ENCODE measurements around the gene PGM5.

The PGM5 gene

DNA sequence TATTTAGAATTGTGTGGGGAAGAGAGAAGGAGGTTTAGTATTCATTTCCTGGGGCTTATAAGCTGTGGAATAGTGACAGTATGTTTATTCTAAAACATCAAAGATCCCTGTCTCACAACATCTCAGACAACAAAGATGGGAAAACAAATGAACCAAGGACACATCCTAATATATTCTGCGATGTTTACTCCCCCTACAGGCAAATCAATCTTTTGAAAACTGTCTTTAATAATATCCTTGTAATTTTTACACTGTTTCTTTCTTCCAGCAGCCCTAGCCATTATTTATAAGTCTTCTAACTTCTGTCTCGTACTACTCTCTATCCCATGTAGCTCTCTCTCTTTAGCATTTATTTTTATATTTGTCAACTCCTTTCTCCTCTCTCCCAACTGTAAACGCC lies 217.7 kb downstream of the PGM5 start:
- in situ Hi-C loops (cut with HindIII; ENCODE audit: low sequenced_read_pairs), result no loop called here

DNA sequence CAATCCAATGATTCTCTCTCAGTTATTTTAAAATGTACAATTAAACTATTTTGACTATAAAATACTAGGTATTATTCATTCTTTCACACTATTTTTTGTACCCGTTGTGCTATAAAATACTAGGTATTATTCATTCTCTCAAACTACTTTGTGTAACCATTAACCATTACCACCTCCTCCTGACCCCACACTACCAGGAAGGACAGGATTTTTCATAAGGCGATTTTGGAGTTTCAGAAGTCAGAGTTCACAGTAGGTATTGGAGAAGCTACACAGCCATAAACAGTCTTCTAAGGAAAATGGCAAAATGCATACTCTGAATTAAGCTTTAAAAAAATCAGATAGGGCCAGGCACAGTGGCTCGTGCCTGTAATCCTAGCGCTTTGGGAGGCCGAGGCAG lies 219.4 kb downstream of the PGM5 start:
- in situ Hi-C loops (cut with HindIII; ENCODE audit: low sequenced_read_pairs), result loop anchor here (25.0 kb wide), 1 partner anchor 411 kb away; no protein-coding TSS in a partner anchor

DNA sequence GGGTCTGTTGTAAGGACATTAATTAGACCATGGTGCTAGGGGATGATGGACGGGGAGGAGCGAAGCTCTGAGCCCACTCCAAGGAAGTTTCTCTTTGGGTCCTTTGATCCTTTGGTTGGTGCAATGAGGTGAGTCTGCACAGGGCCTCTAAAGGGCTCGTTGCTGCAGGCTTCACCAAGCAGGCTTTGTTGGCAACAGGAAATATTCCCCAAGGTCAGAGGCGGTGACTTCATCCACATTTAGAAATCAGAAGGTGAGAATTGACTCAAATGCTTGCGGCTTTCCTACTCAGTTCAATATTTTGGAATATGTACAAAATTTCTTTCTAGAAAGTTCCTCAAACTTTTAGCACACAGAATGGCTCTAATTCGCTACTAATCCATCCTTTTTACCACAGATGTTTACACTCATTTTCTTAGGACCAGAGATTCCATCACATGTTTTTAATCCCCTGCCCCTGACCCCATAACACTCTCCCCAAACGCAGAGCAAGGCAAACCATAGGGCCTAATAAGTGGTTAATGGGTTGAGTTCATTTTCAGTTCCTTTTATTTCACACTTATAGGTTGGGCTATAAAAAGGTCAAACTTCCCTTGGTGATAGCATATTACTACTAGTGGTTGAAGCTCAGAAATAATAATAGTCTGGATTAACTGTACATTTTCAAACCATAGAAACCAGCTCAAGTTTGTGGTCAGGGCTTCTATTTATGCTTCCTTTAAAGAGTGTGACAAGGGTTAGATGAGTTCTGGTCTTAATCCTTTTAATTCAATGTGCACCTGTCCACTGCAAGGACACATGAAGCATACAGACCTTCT lies 221.6 kb downstream of the PGM5 start:
- in situ Hi-C loops (cut with HindIII; ENCODE audit: low sequenced_read_pairs), result loop anchor here (25.0 kb wide), 1 partner anchor 409 kb away; no protein-coding TSS in a partner anchor

All from endothelial cell of hepatic sinusoid (primary cell).